GM19438 (cell line): ENCODE data around the gene PROKR2.

Experiments
- ATAC-seq: cut with Tn5 transposase; IDR thresholded peaks from one replicate; pipeline ENCODE4 v1.9.1; 2021; ENCODE audit warnings: low read depth; ENCODE audit not compliant: unreplicated experiment

PROKR2 gene

DNA sequence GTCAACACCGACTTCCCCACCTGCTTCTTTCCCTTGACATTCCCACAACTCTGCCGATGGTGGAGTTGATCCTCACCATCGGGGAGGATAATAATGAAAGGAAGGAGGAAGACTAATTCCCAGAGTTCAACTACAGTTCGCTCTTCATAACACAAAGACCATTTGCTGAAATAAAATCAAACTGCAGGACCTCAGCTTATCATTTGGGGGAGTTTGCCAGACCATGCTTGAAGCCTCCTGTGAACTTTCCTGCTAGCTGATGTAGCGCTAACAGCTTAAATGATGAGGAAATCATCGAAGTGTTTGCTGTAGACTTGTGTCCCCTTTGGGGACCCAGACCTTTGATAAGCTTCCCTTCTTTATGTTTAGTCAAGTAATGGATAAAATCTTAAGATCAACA lies 26.2 kb downstream of the PROKR2 start:
- no peak for ATAC-seq

DNA sequence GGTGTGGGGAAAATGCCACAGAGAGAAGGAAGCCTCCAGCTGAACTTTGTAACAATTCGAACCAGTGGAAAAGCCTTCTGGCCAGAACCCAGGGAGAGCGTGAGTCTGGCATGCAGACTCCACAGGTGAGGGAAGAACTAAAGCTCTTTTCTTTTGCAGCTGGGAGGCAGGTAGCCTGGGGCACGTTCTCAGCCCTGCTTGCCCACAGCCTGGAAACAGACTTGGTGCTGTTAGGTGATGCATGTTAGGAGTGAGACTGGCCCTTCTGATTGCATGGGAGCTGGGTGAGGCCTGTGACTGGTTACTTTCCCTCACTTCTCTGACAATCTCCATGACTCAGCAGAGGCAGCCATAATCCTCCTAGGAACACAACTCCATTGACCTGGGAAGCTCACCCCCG lies 34.2 kb downstream of the PROKR2 start:
- no peak for ATAC-seq

- no peak for ATAC-seq
Observed at GRCh38 chr20:5279661-5280060, 37.1 kb downstream of the PROKR2 start.

DNA sequence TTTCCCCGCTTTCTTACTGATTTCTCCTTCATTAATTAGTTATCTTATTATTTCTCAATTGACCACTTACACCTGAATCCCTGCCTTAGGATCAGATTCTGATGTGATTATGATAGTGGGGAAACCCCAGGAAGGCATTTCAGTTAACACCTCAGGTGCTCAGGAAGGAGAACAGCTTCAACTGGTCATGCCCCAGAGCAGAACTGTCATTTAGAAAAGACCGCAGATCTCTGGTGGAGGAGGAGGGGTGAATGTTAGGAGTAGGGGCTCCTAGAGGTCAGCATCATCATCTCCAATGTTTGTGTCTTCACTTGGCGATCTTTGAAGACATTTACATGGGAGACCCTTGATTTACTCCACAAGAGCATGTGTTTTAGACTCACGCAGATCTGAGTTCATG lies 44.5 kb downstream of the PROKR2 start:
- no peak for ATAC-seq

DNA sequence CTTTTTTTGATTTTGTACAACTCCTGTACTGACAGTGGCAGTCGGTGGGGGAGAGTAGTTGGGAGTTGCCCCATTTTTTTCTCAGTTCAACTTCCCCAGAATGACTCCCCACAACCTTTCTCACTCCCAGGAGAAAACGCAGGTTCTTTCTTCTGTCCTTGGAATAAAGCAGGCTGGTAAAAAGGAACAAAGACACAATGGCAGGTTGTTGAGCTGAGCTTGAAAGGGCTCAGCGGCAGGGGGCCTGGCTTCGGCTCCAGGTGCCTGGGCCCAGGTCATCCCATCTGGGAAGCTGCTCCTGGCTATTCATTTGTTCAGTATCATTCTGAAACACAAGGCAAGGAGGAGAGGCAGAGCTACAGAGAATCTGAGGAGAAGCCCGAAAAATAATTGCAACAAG lies 46.2 kb downstream of the PROKR2 start:
- ATAC-seq = no peak

GRCh38 chr20:5268449-5268848 lies 48.3 kb downstream of the PROKR2 start:
- ATAC-seq = no peak

DNA sequence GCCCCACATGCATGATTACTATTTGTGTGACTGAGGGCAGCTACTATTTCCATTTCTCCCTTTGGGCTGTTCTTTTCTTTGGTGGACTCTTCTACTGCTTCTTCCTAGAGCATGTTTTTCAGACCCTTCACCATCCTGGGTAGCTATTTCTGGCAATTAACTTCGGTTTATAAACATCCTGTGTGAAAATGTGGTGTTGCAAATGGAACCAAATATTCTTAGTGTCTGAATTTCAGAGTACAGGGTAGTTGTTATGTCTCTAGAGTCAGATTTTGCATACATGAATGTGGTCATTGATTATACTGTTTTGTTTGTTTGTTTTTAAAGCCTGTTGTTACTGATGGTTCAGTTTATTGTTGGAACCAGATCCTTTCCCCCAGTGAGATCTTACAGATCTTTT lies 49.7 kb downstream of the PROKR2 start:
- no peak for ATAC-seq
